Gastroesophageal sphincter (tissue), 4 donors: Measurements from ENCODE around the gene KCNA2. TPM values are rescaled to one million over a fixed set of nuclear protein-coding genes. Genes with fewer than 3 reads are reported as not detected.
A peak's percentile ranks its signal among the peaks of the same experiment; 100 is the strongest.

Experiments used
- ATAC-seq: fragments of 150-250 bp; one replicate; pipeline ENCODE4 v1.9.1; 2016; ENCODE audit warnings: mild to moderate bottlenecking, moderate library complexity
- H3K27ac ChIP-seq, 4 donors: fragments of 200-600 bp; sonication (generic) in 3 of 4; 1 replicate in 3 of 4; 2 replicates in 1 of 4; pipeline ENCODE4 v1.5.1; 2016 to 2019
- H3K27me3 ChIP-seq: fragments of 200-600 bp; sonication (generic); one replicate; pipeline ENCODE4 v1.5.1; 2019
- H3K36me3 ChIP-seq, 2 donors: fragments of 200-600 bp; sonication (generic); one replicate each; pipeline ENCODE4 v1.5.1; 2019; ENCODE audit warnings: control low read depth in 1 of 2
- H3K4me1 ChIP-seq, 3 donors: fragments of 200-600 bp; sonication (generic); 1 replicate in 2 of 3; 2 replicates in 1 of 3; pipeline ENCODE4 v1.5.1; 2016 to 2019; ENCODE audit warnings: control low read depth in 2 of 3
- H3K4me3 ChIP-seq, 2 donors: fragments of 200-600 bp; sonication (generic); one replicate each; pipeline ENCODE4 v1.5.1; 2019; ENCODE audit warnings: mild to moderate bottlenecking in 1 of 2, moderate library complexity in 1 of 2
- H3K9me3 ChIP-seq, 3 donors: fragments of 200-600 bp; sonication (generic); one replicate each; pipeline ENCODE4 v1.5.1; 2017 to 2019; ENCODE audit warnings: control low read depth in 2 of 3
- EP300 ChIP-seq: sonication (generic); formaldehyde crosslinking; IDR thresholded peaks from one replicate; pipeline ENCODE4 v1.6.1; 2017; ENCODE audit warnings: antibody characterized with exemption, mild to moderate bottlenecking
- POLR2A ChIP-seq, 2 donors: fragments of 450-650 bp; IDR thresholded peaks; one replicate each; pipeline ENCODE4 v1.6.1; 2017; ENCODE audit warnings: antibody characterized with exemption in 2 of 2, mild to moderate bottlenecking in 2 of 2, moderate library complexity in 1 of 2
- POLR2AphosphoS5 ChIP-seq: sonication (generic); formaldehyde crosslinking; IDR thresholded peaks from one replicate; pipeline ENCODE4 v1.6.1; 2017; ENCODE audit warnings: antibody characterized with exemption
- WGBS, 2 donors: methylation state at CpG; one replicate each; pipeline ENCODE4 v1.1.5; 2018; ENCODE audit warnings: low coverage in 1 of 2; 5-methylcytosine and 5-hydroxymethylcytosine counted together
- total RNA-seq, 4 donors: library from RNA; depleted of rRNA; stranded (reverse); fragments of >200 nt; gene quantifications; one replicate each; pipeline ENCODE4 v1.1.0, GENCODE V29; 2016
- TF ChIP-seq, protein P1 (sequence below), 4 experiments: fragments of 200-600 bp in 2 of 4; fragments of 450-650 bp in 2 of 4; sonication (generic) in 1 of 4; IDR thresholded peaks; one replicate each; pipeline ENCODE4 v1.5.1; 2017 to 2019; ENCODE audit warnings: antibody characterized with exemption in 4 of 4, mild to moderate bottlenecking in 2 of 4, moderate library complexity in 2 of 4

The KCNA2 gene
- total RNA-seq, 4 donors from 2014 or later = 2.8 to 16.8 (median 4.6) TPM

DNA sequence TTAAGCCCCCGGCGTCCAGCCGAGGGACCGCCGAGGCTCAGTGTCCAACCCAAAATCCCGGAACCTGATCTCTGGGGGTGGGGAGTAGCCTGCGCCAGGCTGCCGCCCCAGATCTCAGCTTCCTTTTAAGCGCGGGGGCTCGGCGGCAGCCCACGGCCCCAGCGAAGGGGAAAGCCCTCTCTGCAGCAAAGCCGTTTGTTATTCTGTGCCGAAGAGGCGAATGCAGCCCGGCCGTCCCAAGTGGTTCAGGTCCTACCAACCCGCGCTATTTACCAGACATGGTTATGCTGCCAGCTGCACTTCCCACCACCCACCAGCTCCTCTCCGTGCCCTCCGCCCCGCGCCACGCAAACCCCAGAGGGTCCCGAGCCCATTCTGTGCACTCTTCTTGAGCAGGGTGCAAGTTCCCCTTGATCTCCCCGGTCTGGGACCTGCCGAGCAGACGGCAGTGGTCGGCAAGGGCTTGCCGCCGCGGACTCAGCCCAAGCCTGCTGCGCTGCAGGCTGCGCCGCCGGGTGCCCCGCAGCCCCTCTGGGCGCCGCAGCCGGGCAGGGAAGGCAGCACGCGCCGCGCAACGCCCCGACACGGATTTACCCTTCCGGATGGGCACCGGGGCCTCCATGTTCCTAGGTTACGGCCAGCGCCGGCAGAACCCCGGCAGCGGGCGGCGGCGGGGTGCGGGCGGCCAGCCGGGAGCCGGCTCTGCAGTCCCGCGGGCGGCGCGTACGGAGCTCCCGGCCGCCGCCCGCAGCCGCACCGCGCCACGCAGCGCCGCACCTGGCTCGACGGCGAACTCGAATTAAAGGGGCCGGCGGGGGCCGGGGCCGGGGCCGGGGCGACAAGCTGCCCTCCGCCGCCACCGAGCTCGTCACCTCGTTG lies 738 bp upstream of the KCNA2 start:
- Histone ChIP-seq H3K27ac (peak overlapping the region; percentile 1 to 83 (median 76)), H3K27me3 (peaks cover 75% of the 10 kb centered on the region), H3K4me3 (peak overlapping the region; percentile 54 to 74), H3K9me3 (no peaks in the 10 kb centered on the region), H3K36me3 (peaks cover 0 to 10% of the 10 kb centered on the region in 2 donors), H3K4me1 (peaks cover 0 to 38% (median 0%) of the 10 kb centered on the region in 3 donors)
- TF ChIP-seq POLR2A (IDR thresholded peaks at IDR 0.05) = no peak
- no peak for TF ChIP-seq EP300
- TF ChIP-seq POLR2AphosphoS5 = no peak
- TF ChIP-seq, protein P1, sequence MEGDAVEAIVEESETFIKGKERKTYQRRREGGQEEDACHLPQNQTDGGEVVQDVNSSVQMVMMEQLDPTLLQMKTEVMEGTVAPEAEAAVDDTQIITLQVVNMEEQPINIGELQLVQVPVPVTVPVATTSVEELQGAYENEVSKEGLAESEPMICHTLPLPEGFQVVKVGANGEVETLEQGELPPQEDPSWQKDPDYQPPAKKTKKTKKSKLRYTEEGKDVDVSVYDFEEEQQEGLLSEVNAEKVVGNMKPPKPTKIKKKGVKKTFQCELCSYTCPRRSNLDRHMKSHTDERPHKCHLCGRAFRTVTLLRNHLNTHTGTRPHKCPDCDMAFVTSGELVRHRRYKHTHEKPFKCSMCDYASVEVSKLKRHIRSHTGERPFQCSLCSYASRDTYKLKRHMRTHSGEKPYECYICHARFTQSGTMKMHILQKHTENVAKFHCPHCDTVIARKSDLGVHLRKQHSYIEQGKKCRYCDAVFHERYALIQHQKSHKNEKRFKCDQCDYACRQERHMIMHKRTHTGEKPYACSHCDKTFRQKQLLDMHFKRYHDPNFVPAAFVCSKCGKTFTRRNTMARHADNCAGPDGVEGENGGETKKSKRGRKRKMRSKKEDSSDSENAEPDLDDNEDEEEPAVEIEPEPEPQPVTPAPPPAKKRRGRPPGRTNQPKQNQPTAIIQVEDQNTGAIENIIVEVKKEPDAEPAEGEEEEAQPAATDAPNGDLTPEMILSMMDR (IDR thresholded peaks at IDR 0.05) = no peak
- WGBS, 2 donors = 0% methylated on average over 8 of the region's 94 CpGs; no CpG with 5 or more reads in 1 of the 2 donors
- ATAC-seq = peak; percentile 35

DNA sequence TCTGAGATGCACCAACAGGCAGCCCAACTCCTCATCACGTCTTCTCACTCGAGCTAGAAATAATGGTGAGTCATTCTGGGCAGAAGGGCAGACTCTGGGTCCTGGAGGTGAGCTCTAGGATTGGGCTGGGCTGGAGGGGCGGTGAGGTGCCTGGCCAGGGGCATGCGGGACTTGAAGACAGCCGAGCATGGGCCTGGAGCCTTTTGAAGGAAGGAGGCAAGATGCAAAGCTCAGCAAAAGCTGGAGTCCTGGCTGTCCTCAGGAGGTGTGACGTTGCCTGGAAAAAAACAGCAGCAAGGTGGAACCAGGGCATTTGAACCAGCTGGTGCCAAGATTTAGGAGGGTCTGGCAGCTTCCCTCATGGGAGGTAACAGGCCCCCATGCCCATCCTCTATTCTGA lies 712 bp downstream of the KCNA2 start:
- H3K9me3 ChIP-seq = no peaks in the 10 kb centered on the region
- H3K27ac ChIP-seq = peak overlapping the region in 2 of 4 donors; percentile 76 to 83
- H3K4me1 ChIP-seq = peaks cover 0 to 38% (median 0%) of the 10 kb centered on the region in 3 donors
- H3K4me3 ChIP-seq = peak overlapping the region in 1 of 2 donors; percentile 74
- no peak for TF ChIP-seq POLR2AphosphoS5
- no peak for TF ChIP-seq POLR2A (IDR thresholded peaks at IDR 0.05)
- TF ChIP-seq EP300 = no peak
- TF ChIP-seq, protein P1 (IDR thresholded peaks at IDR 0.05) = no peak
- no peak for ATAC-seq
- H3K27me3 ChIP-seq = peaks cover 62% of the 10 kb centered on the region
- peaks cover 0 to 18% of the 10 kb centered on the region in 2 donors for H3K36me3 ChIP-seq
- WGBS, 2 donors = 85% methylated on average over 4 of the region's 6 CpGs; no CpG with 5 or more reads in 1 of the 2 donors

DNA sequence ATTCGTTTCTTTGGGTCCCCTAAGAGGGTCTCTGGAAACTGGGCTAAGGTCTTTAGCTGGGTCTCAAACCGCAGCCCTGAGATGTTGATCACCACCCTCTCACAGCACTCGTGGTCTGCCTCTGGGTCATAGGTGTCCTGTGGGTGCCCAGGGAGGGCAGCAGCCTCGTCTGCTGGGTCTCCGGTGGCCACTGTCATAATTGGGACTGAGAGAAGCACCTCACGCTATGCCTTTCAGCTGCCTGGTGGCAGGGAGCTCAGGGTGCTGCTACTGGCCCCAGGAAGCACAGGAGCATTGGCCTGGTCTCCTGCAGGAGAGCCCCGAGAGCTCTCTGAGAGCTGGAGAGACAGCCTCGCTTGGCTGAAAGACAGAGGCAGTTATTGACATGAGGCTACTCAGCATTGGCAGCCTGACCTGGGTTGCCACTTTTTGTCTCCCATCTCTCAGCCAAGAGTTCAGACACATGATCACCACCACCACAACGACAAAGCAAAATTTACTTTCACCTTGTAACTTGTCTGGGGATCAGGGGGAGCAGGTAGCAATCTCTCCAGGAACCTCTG lies 1.5 kb downstream of the KCNA2 start:
- no peaks in the 10 kb centered on the region for H3K9me3 ChIP-seq
- no peak overlapping the region for H3K4me3 ChIP-seq
- peaks cover 54% of the 10 kb centered on the region for H3K27me3 ChIP-seq
- TF ChIP-seq POLR2AphosphoS5 = no peak
- no peak for TF ChIP-seq POLR2A (IDR thresholded peaks at IDR 0.05)
- TF ChIP-seq EP300 = no peak
- TF ChIP-seq, protein P1 (IDR thresholded peaks at IDR 0.05) = no peak
- H3K4me1 ChIP-seq = peaks cover 0 to 38% (median 0%) of the 10 kb centered on the region in 3 donors
- peaks cover 0 to 18% of the 10 kb centered on the region in 2 donors for H3K36me3 ChIP-seq
- no peak for ATAC-seq
- no peak overlapping the region for H3K27ac ChIP-seq
- 63% methylated on average over 2 of the region's 9 CpGs; no CpG with 5 or more reads in 1 of the 2 donors for WGBS, 2 donors

DNA sequence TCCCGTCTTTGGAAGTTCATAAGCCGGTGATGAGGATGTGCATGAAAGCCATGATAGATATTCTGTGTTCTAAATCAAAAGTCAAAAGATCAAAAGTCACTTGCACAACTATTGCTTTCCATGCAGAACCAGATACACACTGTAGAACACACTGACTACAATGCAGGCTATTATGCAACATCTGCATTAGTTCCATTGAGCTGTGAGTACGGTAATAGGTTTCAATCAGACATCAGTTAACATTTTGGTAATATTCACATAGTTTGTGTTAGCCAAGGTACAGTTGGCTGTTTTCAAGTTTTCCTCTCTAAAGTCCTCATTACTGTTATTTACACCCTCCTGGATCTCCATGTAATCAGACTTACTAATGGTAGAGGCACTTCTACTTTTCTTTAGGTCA lies 3.1 kb downstream of the KCNA2 start:
- TF ChIP-seq EP300 (no peak), POLR2AphosphoS5 (no peak), POLR2A (IDR thresholded peaks at IDR 0.05) (no peak)
- TF ChIP-seq, protein P1 (IDR thresholded peaks at IDR 0.05) = no peak
- Histone ChIP-seq H3K4me1 (peaks cover 0 to 36% (median 0%) of the 10 kb centered on the region in 3 donors), H3K4me3 (no peak overlapping the region), H3K27ac (no peak overlapping the region), H3K9me3 (no peaks in the 10 kb centered on the region), H3K36me3 (peaks cover 0 to 23% of the 10 kb centered on the region in 2 donors), H3K27me3 (peaks cover 39% of the 10 kb centered on the region)
- no peak for ATAC-seq
- WGBS, 2 donors = 86 to 89% methylated on average over 1 to 3 of the region's 3 CpGs
